Activated naive CD4-positive, alpha-beta T cell treated with anti-CD3 and anti-CD28 coated beads for 36 hours (primary cell): ENCODE results near the gene VCP. TPM values are rescaled to one million over a fixed set of nuclear protein-coding genes. Genes with fewer than 3 reads are reported as not detected.
"Not testable (repeated sequence)": the region's sequence is repeated elsewhere in the genome, so short reads cannot be mapped to it uniquely, and the experiment has no call there.

ENCODE experiments used
- CTCF ChIA-PET: fragments of 350-600 bp; sonication (Branson Sonifier 250); formaldehyde crosslinking; loops from one replicate; lab custom pipeline; 2021; ENCODE audit warnings: antibody characterized with exemption; lab: Charles Lee
- DNase-seq: peaks from one replicate; pipeline ENCODE4 v3.0.0-alpha.2; 2020
- H3K27ac Mint-ChIP-seq: one replicate; pipeline ENCODE4 v1.8.0; 2021; ENCODE audit warnings: mild to moderate bottlenecking, mixed read lengths
- H3K27me3 Mint-ChIP-seq: one replicate; pipeline ENCODE4 v1.8.0; 2021; ENCODE audit warnings: low read depth, mixed read lengths
- H3K36me3 Mint-ChIP-seq: one replicate; pipeline ENCODE4 v1.8.0; 2021; ENCODE audit warnings: low read depth, mixed read lengths
- H3K4me1 Mint-ChIP-seq: one replicate; pipeline ENCODE4 v1.8.0; 2021; ENCODE audit warnings: low read depth, mixed read lengths
- H3K4me3 Mint-ChIP-seq: one replicate; pipeline ENCODE4 v1.8.0; 2021; ENCODE audit warnings: mild to moderate bottlenecking, moderate library complexity, mixed read lengths
- H3K9me3 Mint-ChIP-seq: one replicate; pipeline ENCODE4 v1.8.0; 2021; ENCODE audit warnings: mixed read lengths
- intact Hi-C: fragments of 100-400 bp; cut with micrococcal nuclease; formaldehyde crosslinking; loops from one replicate; pipeline ENCODE4 v1.15.1; 2023
- total RNA-seq, 2 experiments: library from RNA; stranded (reverse); gene quantifications; one replicate each; pipeline ENCODE4 v1.2.3, GENCODE V29; 2021

VCP gene
- total RNA-seq, 2 experiments from 2014 or later, result 218 to 226 TPM

- Mint-ChIP-seq H3K9me3 (no peaks in the 10 kb centered on the region), H3K4me1 (peaks cover 10% of the 10 kb centered on the region), H3K36me3 (peaks cover 1% of the 10 kb centered on the region), H3K27ac (no peak overlapping the region), H3K27me3 (no peaks in the 10 kb centered on the region), H3K4me3 (no peak overlapping the region)
- intact Hi-C loops, result no loop called here
- DNase-seq, result no peak
- CTCF ChIA-PET, result interaction anchor here (0.5 to 3.8 kb wide), 3 partner anchors 23 to 506 kb away, joined by 3 to 13 read pairs (median 4); no protein-coding TSS in a partner anchor
Measured at GRCh38 chr9:35029241-35029640, 43.2 kb downstream of the VCP start.

DNA sequence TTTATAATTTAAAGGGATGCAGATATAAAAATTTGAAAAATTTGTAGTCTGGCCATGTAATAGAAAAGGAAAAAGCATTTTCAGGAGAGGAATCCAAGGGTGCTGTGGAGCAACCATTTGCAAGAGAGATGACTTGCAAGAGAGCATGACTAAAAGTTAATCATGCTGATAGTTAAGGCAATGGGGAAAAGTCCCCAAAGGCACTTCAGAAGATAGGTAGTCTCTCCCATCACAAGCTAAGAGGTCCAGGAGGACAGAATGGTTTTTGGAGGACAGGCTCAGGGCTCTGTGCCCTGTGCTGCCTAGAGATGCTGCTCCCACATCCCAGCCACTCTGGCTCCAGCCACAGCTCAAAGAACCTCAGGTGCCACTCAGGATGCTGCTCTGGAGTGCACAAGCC is 44.1 kb downstream of the VCP start:
- CTCF ChIA-PET, result interaction anchor here (0.6 to 3.8 kb wide), 2 partner anchors 23 to 36 kb away, joined by 3 to 13 read pairs; no protein-coding TSS in a partner anchor
- peaks cover 3% of the 10 kb centered on the region for H3K36me3 Mint-ChIP-seq
- H3K27me3 Mint-ChIP-seq, result no peaks in the 10 kb centered on the region
- no peak overlapping the region for H3K4me3 Mint-ChIP-seq
- H3K27ac Mint-ChIP-seq, result no peak overlapping the region
- intact Hi-C loops, result no loop called here
- DNase-seq, result no peak
- H3K4me1 Mint-ChIP-seq, result peaks cover 16% of the 10 kb centered on the region
- no peaks in the 10 kb centered on the region for H3K9me3 Mint-ChIP-seq

GRCh38 chr9:35027860-35028259 is 44.6 kb downstream of the VCP start:
- Mint-ChIP-seq H3K36me3 (peaks cover 3% of the 10 kb centered on the region), H3K27me3 (no peaks in the 10 kb centered on the region), H3K27ac (no peak overlapping the region), H3K4me1 (peaks cover 17% of the 10 kb centered on the region), H3K9me3 (no peaks in the 10 kb centered on the region), H3K4me3 (no peak overlapping the region)
- intact Hi-C loops, result no loop called here
- DNase-seq, result no peak
- CTCF ChIA-PET, result interaction anchor here (0.6 to 3.8 kb wide), 4 partner anchors 16 to 874 kb away, joined by 3 to 13 read pairs (median 4); no protein-coding TSS in a partner anchor

DNA sequence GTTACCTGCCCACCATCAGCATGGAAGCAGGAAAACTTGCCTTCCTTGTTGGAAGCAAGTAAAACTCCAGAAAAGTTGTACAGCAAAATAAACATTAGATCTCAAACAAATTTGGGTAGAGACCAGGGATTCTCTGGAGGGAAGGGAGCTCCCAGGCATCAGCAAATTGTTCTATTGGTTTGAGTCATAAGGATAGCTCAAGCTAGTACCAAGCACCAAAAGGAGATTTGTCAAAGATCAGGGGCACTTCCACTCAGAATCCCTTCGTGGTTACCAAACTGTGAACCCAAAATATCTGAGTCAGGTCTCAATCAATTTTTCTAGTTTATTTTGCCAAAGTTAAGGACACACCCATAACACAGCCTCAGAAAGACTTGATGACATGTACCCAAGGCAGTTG is 45.1 kb downstream of the VCP start:
- H3K4me3 Mint-ChIP-seq, result no peak overlapping the region
- H3K36me3 Mint-ChIP-seq, result peaks cover 3% of the 10 kb centered on the region
- CTCF ChIA-PET, result interaction anchor here (0.6 to 3.8 kb wide), 5 partner anchors 17 to 875 kb away, joined by 3 to 13 read pairs (median 4); no protein-coding TSS in a partner anchor
- H3K27ac Mint-ChIP-seq, result no peak overlapping the region
- no peaks in the 10 kb centered on the region for H3K9me3 Mint-ChIP-seq
- peaks cover 17% of the 10 kb centered on the region for H3K4me1 Mint-ChIP-seq
- no peak for DNase-seq
- no peaks in the 10 kb centered on the region for H3K27me3 Mint-ChIP-seq
- intact Hi-C loops, result no loop called here

DNA sequence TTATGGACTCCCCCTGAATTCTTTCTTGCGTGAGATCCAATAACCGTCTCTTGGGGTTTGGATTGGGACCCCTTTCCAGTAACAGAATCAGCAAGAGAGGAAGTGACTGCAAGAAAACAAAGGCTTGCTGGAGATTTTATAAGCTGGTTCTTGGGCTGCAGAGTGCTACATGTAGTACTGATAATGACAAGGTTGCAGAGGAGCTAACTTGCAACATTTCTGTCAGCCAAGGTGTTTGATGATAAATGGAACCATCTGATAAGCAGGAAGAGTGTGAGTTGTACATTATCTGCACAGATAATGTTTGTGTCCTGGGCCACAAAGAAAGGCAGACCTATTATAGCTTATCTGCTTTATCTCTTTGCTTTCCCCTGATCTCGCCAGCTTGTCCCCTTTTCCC is 45.8 kb downstream of the VCP start:
- H3K27me3 Mint-ChIP-seq, result no peaks in the 10 kb centered on the region
- DNase-seq, result no peak
- no peaks in the 10 kb centered on the region for H3K9me3 Mint-ChIP-seq
- intact Hi-C loops, result no loop called here
- H3K36me3 Mint-ChIP-seq, result peaks cover 9% of the 10 kb centered on the region
- CTCF ChIA-PET, result interaction anchor here (0.6 to 3.8 kb wide), 4 partner anchors 8 to 127 kb away, joined by 4 to 13 read pairs (median 5); no protein-coding TSS in a partner anchor
- H3K27ac Mint-ChIP-seq, result no peak overlapping the region
- no peak overlapping the region for H3K4me3 Mint-ChIP-seq
- peaks cover 17% of the 10 kb centered on the region for H3K4me1 Mint-ChIP-seq

DNA sequence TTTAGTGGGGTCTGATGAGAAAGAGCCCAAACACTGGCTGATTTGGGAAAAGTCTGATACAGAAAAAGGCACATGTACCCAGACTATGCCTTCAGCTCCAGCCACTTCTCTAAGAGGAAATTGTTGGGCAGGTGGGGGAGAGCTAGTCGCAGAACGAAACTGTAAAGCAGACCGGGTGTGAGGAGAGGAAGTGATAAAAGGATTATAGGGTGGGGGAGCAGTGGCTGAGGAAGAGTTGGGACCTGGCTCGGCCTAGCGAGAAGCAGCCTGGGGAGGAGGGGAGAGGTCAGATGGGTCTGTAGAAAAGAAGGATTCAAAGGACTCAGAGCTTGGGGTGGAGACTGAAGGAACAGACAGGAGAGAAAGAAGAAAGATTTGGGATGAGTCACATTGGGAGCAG is 49.0 kb downstream of the VCP start:
- not testable (repeated sequence) for H3K4me3 Mint-ChIP-seq, H3K27ac Mint-ChIP-seq
- CTCF ChIA-PET, result interaction anchor here (1.1 kb wide), 1 partner anchor 28 kb away, joined by 3 read pairs; no protein-coding TSS in a partner anchor

DNA sequence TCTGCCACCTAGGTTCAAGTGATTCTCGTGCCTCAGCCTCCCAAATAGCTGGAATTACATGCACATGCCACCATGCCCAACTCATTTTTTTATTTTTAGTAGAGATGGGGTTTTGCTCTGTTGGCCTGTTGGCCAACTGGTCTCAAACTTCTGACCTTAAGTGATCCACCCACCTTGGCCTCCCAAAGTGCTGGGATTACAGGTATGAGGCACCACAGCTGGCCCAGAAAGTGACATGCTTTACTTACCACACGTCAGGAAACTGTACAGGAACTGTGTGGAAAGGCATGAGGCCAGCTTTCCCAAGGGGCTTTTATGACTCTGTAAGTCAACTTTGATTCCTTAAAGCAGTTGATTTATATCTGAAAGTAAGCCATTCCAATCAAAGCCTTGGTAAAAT is 57.9 kb downstream of the VCP start:
- peaks cover 25% of the 10 kb centered on the region for H3K36me3 Mint-ChIP-seq
- intact Hi-C loops, result no loop called here
- CTCF ChIA-PET, result interaction anchor here (1.2 kb wide), 1 partner anchor 38 kb away, joined by 3 read pairs; no protein-coding TSS in a partner anchor

More for the DNA sequence above, 49.0 kb downstream of the VCP start:
- H3K27me3 Mint-ChIP-seq, intact Hi-C loops, DNase-seq, H3K9me3 Mint-ChIP-seq: not testable (repeated sequence)
- Mint-ChIP-seq H3K36me3 (peaks cover 11% of the 10 kb centered on the region), H3K4me1 (peaks cover 16% of the 10 kb centered on the region)

GRCh38 chr9:35010351-35010958 is 62.0 kb downstream of the VCP start:
- H3K36me3 Mint-ChIP-seq, result peaks cover 29% of the 10 kb centered on the region
- CTCF ChIA-PET, result interaction anchor here (0.9 kb wide), 1 partner anchor 111 kb away, joined by 3 read pairs; no protein-coding TSS in a partner anchor
- no peaks in the 10 kb centered on the region for H3K27me3 Mint-ChIP-seq
- DNase-seq, result no peak
- H3K4me3 Mint-ChIP-seq, result no peak overlapping the region
- H3K4me1 Mint-ChIP-seq, result peaks cover 7% of the 10 kb centered on the region
- H3K9me3 Mint-ChIP-seq, result peaks cover 7% of the 10 kb centered on the region
- H3K27ac Mint-ChIP-seq, result no peak overlapping the region
- intact Hi-C loops, result no loop called here

More for the DNA sequence above, 57.9 kb downstream of the VCP start:
- Mint-ChIP-seq H3K4me3 (no peak overlapping the region), H3K27me3 (no peaks in the 10 kb centered on the region), H3K27ac (no peak overlapping the region), H3K4me1 (peaks cover 7% of the 10 kb centered on the region), H3K9me3 (peaks cover 7% of the 10 kb centered on the region)
- no peak for DNase-seq

Other genes starting within 250 kb of the VCP start
- gene PHF24, start 114.3 kb downstream of the VCP start, total RNA-seq, result not detected
- 10 to 100 TPM; 11.4 to 12.0 TPM for gene DNAJB5, start 82.9 kb downstream of the VCP start, total RNA-seq
- 100 to 1,000 TPM; 109 to 118 TPM for gene FANCG, start 7.3 kb upstream of the VCP start, total RNA-seq
- gene PIGO, start 24.0 kb upstream of the VCP start, total RNA-seq, result 10 to 100 TPM; 22.8 to 23.7 TPM
- gene STOML2, start 30.5 kb upstream of the VCP start, total RNA-seq, result 100 to 1,000 TPM; 165 to 168 TPM
- 1 to 10 TPM; 3.4 to 3.7 TPM for gene ATOSB, start 43.2 kb upstream of the VCP start, total RNA-seq
- gene UNC13B, start 89.4 kb upstream of the VCP start, total RNA-seq, result 1 to 10 TPM; 5.4 to 6.4 TPM